GM18520 (cell line): ENCODE measurements around the gene COL15A1.
"Not testable (repeated sequence)": the region's sequence is repeated elsewhere in the genome, so short reads cannot be mapped to it uniquely, and the experiment has no call there.

Experiments used
- ATAC-seq: cut with Tn5 transposase; IDR thresholded peaks from one replicate; pipeline ENCODE4 v1.9.1; 2021; ENCODE audit not compliant: unreplicated experiment

The COL15A1 gene

GRCh38 chr9:99073985-99074901 is 130.5 kb downstream of the COL15A1 start:
- ATAC-seq: no peak

GRCh38 chr9:99074902-99075245 is 131.2 kb downstream of the COL15A1 start:
- no peak for ATAC-seq

GRCh38 chr9:99075246-99075912 is 131.7 kb downstream of the COL15A1 start:
- no peak for ATAC-seq

GRCh38 chr9:99076030-99076429 is 132.3 kb downstream of the COL15A1 start:
- no peak for ATAC-seq

GRCh38 chr9:99076483-99077171 is 132.9 kb downstream of the COL15A1 start:
- no peak for ATAC-seq

- no peak for ATAC-seq
Measured at GRCh38 chr9:99078717-99079116, 135.0 kb downstream of the COL15A1 start.

GRCh38 chr9:99079542-99079941 is 135.8 kb downstream of the COL15A1 start:
- no peak for ATAC-seq

- no peak for ATAC-seq
Measured at GRCh38 chr9:99083051-99083450, 139.3 kb downstream of the COL15A1 start.

- no peak for ATAC-seq
Measured at GRCh38 chr9:99085949-99086948, 142.5 kb downstream of the COL15A1 start.

GRCh38 chr9:99087462-99087861 is 143.8 kb downstream of the COL15A1 start:
- no peak for ATAC-seq

GRCh38 chr9:99090336-99091130 is 146.8 kb downstream of the COL15A1 start:
- no peak for ATAC-seq

GRCh38 chr9:99092643-99093491 is 149.2 kb downstream of the COL15A1 start:
- ATAC-seq: no peak

GRCh38 chr9:99093492-99093791 is 149.7 kb downstream of the COL15A1 start:
- ATAC-seq: no peak

GRCh38 chr9:99095565-99095964 is 151.9 kb downstream of the COL15A1 start:
- no peak for ATAC-seq

- ATAC-seq: no peak
Measured at GRCh38 chr9:99096409-99096808, 152.7 kb downstream of the COL15A1 start.

GRCh38 chr9:99099806-99100585 is 156.3 kb downstream of the COL15A1 start:
- not testable (repeated sequence) for ATAC-seq

- no peak for ATAC-seq
Measured at GRCh38 chr9:99101271-99101670, 157.6 kb downstream of the COL15A1 start.

- ATAC-seq: no peak
Measured at GRCh38 chr9:99101812-99102211, 158.1 kb downstream of the COL15A1 start.
